Measurements from ENCODE around the gene AIFM3. TPM values are rescaled to one million over a fixed set of nuclear protein-coding genes. Genes with fewer than 3 reads are reported as not detected.

AIFM3 gene
- polyA plus RNA-seq, 1 experiment, result 0.28 TPM

- ChIA-PET POLR2A (no interaction called here), CTCF (interaction anchor here (0.9 to 7.2 kb wide), 4 partner anchors 9 to 67 kb away, joined by 3 to 36 read pairs (median 4); no protein-coding TSS in a partner anchor)
- peaks cover 9% of the 10 kb centered on the region for H3K36me3 ChIP-seq (ENCODE audit: control insufficient read depth, insufficient read depth, low read length)
- DNase-seq (ENCODE audit: low read depth), result no peak
- TF ChIP-seq CTCF (IDR thresholded peaks at IDR 0.05; ENCODE audit: insufficient read depth, low read depth, low read length), result no peak
- H3K27me3 ChIP-seq (ENCODE audit: control insufficient read depth, insufficient read depth, low read length), result no peaks in the 10 kb centered on the region
- no peak overlapping the region for H3K4me3 ChIP-seq (ENCODE audit: low read depth, low read length)
These were observed 14.3 kb upstream of the AIFM3 start for GRCh38 chr22:20952544-20953341.

DNA sequence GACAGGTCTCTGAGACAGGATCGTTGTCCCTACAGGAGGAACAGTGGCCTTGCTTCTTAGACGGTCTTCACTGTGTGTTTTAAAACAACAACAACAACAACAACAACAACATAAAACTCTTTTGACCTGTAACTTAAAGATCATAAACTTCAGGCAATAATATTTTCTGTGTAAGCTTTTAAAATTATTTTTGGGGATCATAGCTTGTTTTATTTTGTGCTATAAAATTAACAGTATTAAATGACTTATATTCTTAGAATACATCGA, 13.8 kb upstream of the AIFM3 start:
- Histone ChIP-seq H3K4me3 (ENCODE audit: low read depth, low read length) (no peak overlapping the region), H3K27me3 (ENCODE audit: control insufficient read depth, insufficient read depth, low read length) (no peaks in the 10 kb centered on the region), H3K36me3 (ENCODE audit: control insufficient read depth, insufficient read depth, low read length) (peaks cover 9% of the 10 kb centered on the region)
- ChIA-PET POLR2A (no interaction called here), CTCF (interaction anchor here (0.9 to 7.2 kb wide), 3 partner anchors 8 to 68 kb away, joined by 3 to 36 read pairs (median 5); no protein-coding TSS in a partner anchor)
- no peak for TF ChIP-seq CTCF (IDR thresholded peaks at IDR 0.05; ENCODE audit: insufficient read depth, low read depth, low read length)
- no peak for DNase-seq (ENCODE audit: low read depth)

- H3K27me3 ChIP-seq (ENCODE audit: control insufficient read depth, insufficient read depth, low read length), result no peaks in the 10 kb centered on the region
- peaks cover 9% of the 10 kb centered on the region for H3K36me3 ChIP-seq (ENCODE audit: control insufficient read depth, insufficient read depth, low read length)
- no peak overlapping the region for H3K4me3 ChIP-seq (ENCODE audit: low read depth, low read length)
- no peak for TF ChIP-seq CTCF (IDR thresholded peaks at IDR 0.05; ENCODE audit: insufficient read depth, low read depth, low read length)
- POLR2A ChIA-PET, result no interaction called here
- peak; percentile 6 for DNase-seq (ENCODE audit: low read depth)
- CTCF ChIA-PET, result interaction anchor here (0.9 to 7.2 kb wide), 3 partner anchors 7 to 68 kb away, joined by 3 to 36 read pairs (median 5); no protein-coding TSS in a partner anchor
These were observed 13.2 kb upstream of the AIFM3 start for GRCh38 chr22:20953668-20954500.

GRCh38 chr22:20955548-20955947, 11.5 kb upstream of the AIFM3 start:
- no peaks in the 10 kb centered on the region for H3K27me3 ChIP-seq (ENCODE audit: control insufficient read depth, insufficient read depth, low read length)
- ChIA-PET CTCF (interaction anchor here (0.6 to 7.2 kb wide), 2 partner anchors 70 to 689 kb away, joined by 3 to 36 read pairs; no protein-coding TSS in a partner anchor), POLR2A (no interaction called here)
- H3K4me3 ChIP-seq (ENCODE audit: low read depth, low read length), result no peak overlapping the region
- peaks cover 3% of the 10 kb centered on the region for H3K36me3 ChIP-seq (ENCODE audit: control insufficient read depth, insufficient read depth, low read length)
- no peak for DNase-seq (ENCODE audit: low read depth)
- no peak for TF ChIP-seq CTCF (IDR thresholded peaks at IDR 0.05; ENCODE audit: insufficient read depth, low read depth, low read length)
